ENCODE results near the gene BRD9.
"Not testable (repeated sequence)": the region's sequence is repeated elsewhere in the genome, so short reads cannot be mapped to it uniquely, and the experiment has no call there.

The BRD9 gene

GRCh38 chr5:923281-923873 is 30.8 kb upstream of the BRD9 start:
- H3K4me3 ChIP-seq (ENCODE audit: low read depth, low read length), result no peak overlapping the region
- no peak overlapping the region for H3K27ac ChIP-seq
- in situ Hi-C loops (cut with HindIII; ENCODE audit: low pct_ligation_motif_present, low sequenced_read_pairs), result no loop called here
- peak; percentile 48 for DNase-seq
- TF ChIP-seq CTCF (IDR thresholded peaks at IDR 0.05; ENCODE audit: low read depth, low read length, missing control alignments), result peak; percentile 94
- peaks cover 16% of the 10 kb centered on the region for H3K27me3 ChIP-seq (replicated peaks)
- no peaks in the 10 kb centered on the region for H3K36me3 ChIP-seq (replicated peaks)

- H3K27ac ChIP-seq, result no peak overlapping the region
- no peak for DNase-seq
- peaks cover 15% of the 10 kb centered on the region for H3K27me3 ChIP-seq (replicated peaks)
- TF ChIP-seq CTCF (IDR thresholded peaks at IDR 0.05; ENCODE audit: low read depth, low read length, missing control alignments), result no peak
- no peaks in the 10 kb centered on the region for H3K36me3 ChIP-seq (replicated peaks)
- H3K4me3 ChIP-seq (ENCODE audit: low read depth, low read length), result no peak overlapping the region
- in situ Hi-C loops (cut with HindIII; ENCODE audit: low pct_ligation_motif_present, low sequenced_read_pairs), result no loop called here
Observed at GRCh38 chr5:922436-923280, 30.1 kb upstream of the BRD9 start.

- Histone ChIP-seq H3K4me3 (ENCODE audit: low read depth, low read length) (no peak overlapping the region), H3K27me3 (replicated peaks) (peaks cover 8% of the 10 kb centered on the region), H3K36me3 (replicated peaks) (no peaks in the 10 kb centered on the region), H3K27ac (no peak overlapping the region)
- no peak for TF ChIP-seq CTCF (IDR thresholded peaks at IDR 0.05; ENCODE audit: low read depth, low read length, missing control alignments)
- DNase-seq, result no peak
- in situ Hi-C loops (cut with HindIII; ENCODE audit: low pct_ligation_motif_present, low sequenced_read_pairs), result no loop called here
Observed at GRCh38 chr5:921456-922435, 29.1 kb upstream of the BRD9 start.

DNA sequence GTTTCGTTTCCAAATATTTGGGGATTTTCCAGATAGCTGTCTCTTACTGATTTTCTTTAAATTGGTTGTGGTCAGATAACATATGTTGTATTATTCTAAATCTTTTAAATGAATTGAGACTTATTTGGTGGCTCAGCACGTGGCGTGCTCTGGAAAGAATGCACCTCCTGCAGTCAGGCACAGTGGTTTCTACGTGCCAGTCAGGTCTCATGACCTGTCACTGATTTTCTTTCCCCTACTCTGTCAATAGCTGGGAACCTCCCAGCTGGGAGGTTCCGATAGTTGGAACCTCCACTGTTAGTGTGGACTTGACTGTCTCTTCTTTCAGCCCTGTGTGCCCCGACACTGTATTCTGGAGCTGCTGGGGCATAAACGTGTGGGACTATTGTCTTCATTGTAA is 27.7 kb upstream of the BRD9 start:
- no peak for TF ChIP-seq CTCF (IDR thresholded peaks at IDR 0.05; ENCODE audit: low read depth, low read length, missing control alignments)
- Histone ChIP-seq H3K27me3 (replicated peaks) (no peaks in the 10 kb centered on the region), H3K4me3 (ENCODE audit: low read depth, low read length) (no peak overlapping the region), H3K36me3 (replicated peaks) (no peaks in the 10 kb centered on the region), H3K27ac (no peak overlapping the region)
- in situ Hi-C loops (cut with HindIII; ENCODE audit: low pct_ligation_motif_present, low sequenced_read_pairs), result no loop called here
- no peak for DNase-seq

- Histone ChIP-seq H3K4me3 (ENCODE audit: low read depth, low read length) (no peak overlapping the region), H3K27me3 (replicated peaks) (no peaks in the 10 kb centered on the region), H3K36me3 (replicated peaks) (peaks cover 4% of the 10 kb centered on the region), H3K27ac (no peak overlapping the region)
- DNase-seq, result no peak
- TF ChIP-seq CTCF (IDR thresholded peaks at IDR 0.05; ENCODE audit: low read depth, low read length, missing control alignments), result no peak
- in situ Hi-C loops (cut with HindIII; ENCODE audit: low pct_ligation_motif_present, low sequenced_read_pairs), result no loop called here
Observed at GRCh38 chr5:919356-920000, 26.9 kb upstream of the BRD9 start.

DNA sequence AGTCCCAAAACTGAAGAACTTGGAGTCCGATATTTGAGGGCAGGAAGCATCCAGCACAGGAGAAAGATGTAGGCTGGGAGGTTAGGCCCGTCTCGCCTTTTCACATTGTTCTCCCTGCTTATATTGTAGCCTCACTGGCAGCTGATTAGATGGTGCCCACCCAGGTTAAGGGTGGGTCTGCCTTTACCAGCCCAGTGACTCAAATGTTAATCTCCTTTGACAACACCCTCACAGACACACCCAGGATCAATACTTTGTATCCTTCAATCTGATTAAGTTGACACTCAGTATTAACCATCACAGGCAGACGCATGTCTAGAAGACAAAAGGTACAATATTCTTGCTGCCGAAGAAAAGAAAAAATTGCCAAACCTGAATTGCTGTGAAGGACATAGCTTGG is 26.1 kb upstream of the BRD9 start:
- H3K27me3 ChIP-seq (replicated peaks); DNase-seq; H3K36me3 ChIP-seq (replicated peaks); H3K4me3 ChIP-seq (ENCODE audit: low read depth, low read length); H3K27ac ChIP-seq; in situ Hi-C loops (cut with HindIII; ENCODE audit: low pct_ligation_motif_present, low sequenced_read_pairs): not testable (repeated sequence)
